ENCODE results near the gene CCL27.
A peak's percentile ranks its signal among the peaks of the same experiment; 100 is the strongest.

Gene CCL27

DNA sequence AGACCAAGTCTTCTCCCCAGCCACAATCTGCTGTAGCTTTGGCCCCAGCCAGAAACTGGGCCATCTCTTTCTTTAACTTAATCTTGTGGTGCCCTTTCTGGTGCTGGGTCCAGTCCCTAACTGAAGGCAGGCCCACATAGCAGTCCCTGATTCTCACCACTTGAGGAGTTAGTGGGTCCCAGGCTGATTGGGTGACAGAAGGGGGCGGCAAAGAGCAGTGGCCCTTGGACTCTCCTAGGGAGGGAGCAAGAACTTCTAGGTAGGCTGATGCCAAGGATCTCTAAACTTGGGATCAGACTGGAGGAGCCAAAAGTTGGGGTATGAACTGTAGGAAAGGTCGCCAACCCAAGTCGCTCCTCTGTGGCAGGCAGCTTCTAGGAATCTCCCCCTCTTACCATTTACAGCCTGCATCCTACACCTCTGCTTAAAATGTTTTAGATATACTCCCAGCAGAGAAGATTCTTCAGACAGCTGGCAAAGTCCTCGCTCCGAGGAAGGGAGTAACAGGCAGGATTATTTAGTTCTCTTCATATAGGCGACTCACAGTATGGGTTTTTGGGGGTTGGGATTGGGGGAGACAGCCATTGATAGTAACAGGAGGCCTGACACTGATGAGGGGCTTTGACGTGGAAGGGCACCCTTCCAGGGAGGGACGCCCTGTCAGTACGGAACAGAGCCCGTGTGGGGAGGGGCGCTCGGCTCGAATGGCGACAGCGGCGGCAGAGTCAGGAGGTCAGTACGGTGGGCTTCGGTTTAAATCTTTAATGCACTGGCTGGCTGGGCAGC is 2.0 kb upstream of the CCL27 start:
- DNase-seq (ENCODE audit: extremely low read depth, low read depth) = peak; percentile 44
- TF ChIP-seq, protein P1, sequence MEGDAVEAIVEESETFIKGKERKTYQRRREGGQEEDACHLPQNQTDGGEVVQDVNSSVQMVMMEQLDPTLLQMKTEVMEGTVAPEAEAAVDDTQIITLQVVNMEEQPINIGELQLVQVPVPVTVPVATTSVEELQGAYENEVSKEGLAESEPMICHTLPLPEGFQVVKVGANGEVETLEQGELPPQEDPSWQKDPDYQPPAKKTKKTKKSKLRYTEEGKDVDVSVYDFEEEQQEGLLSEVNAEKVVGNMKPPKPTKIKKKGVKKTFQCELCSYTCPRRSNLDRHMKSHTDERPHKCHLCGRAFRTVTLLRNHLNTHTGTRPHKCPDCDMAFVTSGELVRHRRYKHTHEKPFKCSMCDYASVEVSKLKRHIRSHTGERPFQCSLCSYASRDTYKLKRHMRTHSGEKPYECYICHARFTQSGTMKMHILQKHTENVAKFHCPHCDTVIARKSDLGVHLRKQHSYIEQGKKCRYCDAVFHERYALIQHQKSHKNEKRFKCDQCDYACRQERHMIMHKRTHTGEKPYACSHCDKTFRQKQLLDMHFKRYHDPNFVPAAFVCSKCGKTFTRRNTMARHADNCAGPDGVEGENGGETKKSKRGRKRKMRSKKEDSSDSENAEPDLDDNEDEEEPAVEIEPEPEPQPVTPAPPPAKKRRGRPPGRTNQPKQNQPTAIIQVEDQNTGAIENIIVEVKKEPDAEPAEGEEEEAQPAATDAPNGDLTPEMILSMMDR (IDR thresholded peaks at IDR 0.05; ENCODE audit: low read depth, low read length) = peak; percentile 98

DNA sequence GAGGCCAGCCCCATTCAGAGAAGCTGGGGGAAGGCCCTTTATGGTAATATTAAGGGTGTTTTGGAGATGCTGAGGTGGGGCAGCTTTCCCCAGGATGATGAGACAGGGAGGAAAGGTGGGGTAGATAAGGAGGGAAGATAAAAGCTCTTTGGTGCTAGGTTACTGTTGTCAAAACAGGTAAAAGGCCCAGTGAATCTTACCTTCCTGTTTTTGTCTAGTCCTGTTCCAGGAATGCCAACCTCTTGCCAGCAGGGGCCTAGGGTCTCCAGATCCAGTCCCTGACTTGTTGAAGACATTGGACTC is 797 bp upstream of the CCL27 start:
- no peak for DNase-seq (ENCODE audit: extremely low read depth, low read depth)
- TF ChIP-seq, protein P1 (IDR thresholded peaks at IDR 0.05; ENCODE audit: low read depth, low read length) = no peak

DNA sequence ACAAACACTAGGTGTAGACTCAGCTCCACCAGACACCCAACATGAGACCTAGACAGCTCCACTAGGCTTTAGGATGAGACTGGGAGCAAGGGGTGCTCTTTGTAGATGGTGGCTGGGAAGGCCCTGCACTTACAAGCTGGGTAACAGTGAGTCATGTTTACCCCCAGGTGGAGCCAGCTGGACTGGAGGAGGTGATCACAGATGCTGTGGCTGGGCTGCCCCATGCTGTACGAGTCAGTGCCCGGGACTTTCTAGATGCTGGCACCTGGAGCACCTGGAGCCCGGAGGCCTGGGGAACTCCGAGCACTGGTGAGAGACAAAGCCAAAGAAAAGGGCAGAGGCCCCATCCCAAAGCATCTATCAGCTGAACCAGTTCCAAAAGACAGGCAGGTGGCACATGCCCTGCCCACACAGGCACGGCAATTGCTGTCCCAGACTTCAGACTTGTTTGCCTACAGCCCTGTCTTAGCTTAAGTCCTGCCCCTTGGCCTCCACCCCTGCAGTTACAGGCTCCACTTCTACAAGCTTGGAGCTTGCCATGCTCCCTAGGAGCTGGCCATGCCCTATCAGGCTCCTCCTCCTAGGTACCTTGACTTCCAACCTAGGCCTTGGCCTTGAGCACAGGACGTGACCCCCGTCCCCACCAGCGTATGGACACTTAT is 2.7 kb downstream of the CCL27 start:
- DNase-seq (ENCODE audit: extremely low read depth, low read depth) = no peak
- TF ChIP-seq, protein P1 (IDR thresholded peaks at IDR 0.05; ENCODE audit: low read depth, low read length) = no peak

DNA sequence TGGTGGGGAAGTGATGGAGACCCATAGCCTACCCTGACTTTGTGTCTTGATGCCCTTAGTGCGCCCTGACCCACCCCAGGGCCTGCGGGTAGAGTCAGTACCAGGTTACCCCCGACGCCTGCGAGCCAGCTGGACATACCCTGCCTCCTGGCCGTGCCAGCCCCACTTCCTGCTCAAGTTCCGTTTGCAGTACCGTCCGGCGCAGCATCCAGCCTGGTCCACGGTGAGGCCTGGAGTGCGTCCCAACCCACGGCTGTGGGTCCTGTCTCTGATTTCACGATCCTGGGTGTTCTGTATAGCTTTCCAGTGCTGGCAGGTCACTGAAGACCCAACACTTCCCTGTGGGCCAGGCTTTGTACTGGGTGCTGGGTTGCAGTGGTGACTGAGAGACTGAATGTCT is 4.0 kb downstream of the CCL27 start:
- TF ChIP-seq, protein P1 (IDR thresholded peaks at IDR 0.05; ENCODE audit: low read depth, low read length) = no peak
- DNase-seq (ENCODE audit: extremely low read depth, low read depth) = no peak

DNA sequence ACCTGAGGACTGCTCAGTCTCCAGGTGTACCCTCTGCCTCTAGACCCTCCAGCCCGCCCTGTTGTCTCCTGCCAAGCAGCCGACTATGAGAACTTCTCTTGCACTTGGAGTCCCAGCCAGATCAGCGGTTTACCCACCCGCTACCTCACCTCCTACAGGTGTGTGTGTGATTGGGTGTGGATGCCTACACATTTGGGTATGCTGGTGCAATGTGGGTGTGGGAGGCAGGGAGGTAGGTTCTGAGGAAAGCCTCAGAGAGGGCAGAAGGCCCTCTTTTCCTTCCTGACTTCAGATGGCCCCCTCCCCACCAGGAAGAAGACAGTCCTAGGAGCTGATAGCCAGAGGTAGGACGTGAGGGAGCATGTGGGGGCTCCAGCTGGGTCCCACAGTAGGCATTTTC is 5.5 kb downstream of the CCL27 start:
- no peak for DNase-seq (ENCODE audit: extremely low read depth, low read depth)
- TF ChIP-seq, protein P1 (IDR thresholded peaks at IDR 0.05; ENCODE audit: low read depth, low read length) = no peak

DNA sequence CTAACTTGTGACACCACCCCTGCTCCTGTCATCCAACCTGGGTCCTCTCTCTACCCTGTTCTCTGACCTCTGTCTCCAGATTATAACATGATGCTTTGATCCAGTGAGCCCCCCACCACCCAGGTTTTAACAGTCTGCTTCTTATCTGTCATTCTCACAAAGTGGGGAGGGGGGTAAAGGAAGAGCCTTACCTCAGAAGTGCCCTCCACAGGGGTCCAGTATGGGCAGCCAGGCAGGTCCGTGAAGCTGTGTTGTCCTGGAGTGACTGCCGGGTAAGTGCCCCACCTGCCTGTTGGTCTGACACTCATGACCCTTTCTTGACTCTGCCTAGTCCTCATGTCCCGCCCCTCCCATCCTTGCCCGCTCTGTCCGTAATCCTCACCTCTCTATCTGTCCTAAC is 7.1 kb downstream of the CCL27 start:
- TF ChIP-seq, protein P1 (IDR thresholded peaks at IDR 0.05; ENCODE audit: low read depth, low read length) = no peak
- DNase-seq (ENCODE audit: extremely low read depth, low read depth) = no peak

DNA sequence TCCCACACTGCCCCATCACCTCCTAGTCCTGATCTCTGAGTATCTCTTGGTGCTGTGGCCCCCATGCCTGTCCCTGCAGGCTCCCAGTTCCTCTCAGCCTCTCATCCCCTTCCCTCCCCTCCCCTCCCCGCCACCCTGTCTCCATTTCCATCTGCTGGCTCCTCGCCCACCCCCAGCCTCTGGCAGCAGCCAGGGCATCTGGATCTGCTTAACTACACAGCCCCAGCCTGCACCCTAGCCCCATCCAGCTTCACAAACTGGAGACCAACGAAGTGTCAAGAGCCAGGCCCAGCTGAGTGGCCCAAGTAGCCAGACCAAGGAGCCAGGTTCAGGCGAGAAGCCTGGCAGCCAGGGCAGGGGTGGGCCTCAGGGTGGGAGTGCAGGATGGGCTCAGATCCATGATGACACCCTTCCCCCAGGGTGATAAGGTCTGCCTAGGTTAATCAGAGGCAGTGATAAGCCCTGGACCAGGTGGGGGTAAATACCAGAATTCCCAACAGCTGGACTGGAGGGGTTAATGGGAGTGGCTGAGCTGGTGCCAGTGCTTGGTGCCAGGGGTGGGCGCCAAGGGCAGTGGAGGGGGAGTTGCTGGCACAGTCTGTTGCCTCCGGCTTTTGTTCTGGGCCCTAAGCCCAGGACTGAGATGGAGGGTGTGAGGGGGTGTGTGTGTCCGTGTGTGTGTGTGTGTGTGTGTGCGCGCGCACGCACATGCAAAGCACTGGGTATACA is 8.0 kb downstream of the CCL27 start:
- peak; percentile 84 for DNase-seq (ENCODE audit: extremely low read depth, low read depth)
- TF ChIP-seq, protein P1 (IDR thresholded peaks at IDR 0.05; ENCODE audit: low read depth, low read length) = no peak

All from AG09319 (cell line).